B cell (primary cell): ENCODE measurements around the gene SP3. TPM values are rescaled to one million over a fixed set of nuclear protein-coding genes. Genes with fewer than 3 reads are reported as not detected.

Experiments
- ATAC-seq: fragments of 200-7000 bp; cut with Tn5 transposase; one replicate; pipeline ENCODE4 v1.10.0; 2021; ENCODE audit warnings: low read depth, mild to moderate bottlenecking, moderate number of reproducible peaks, moderate library complexity
- CTCF ChIA-PET: fragments of 350-600 bp; sonication (Branson Sonifier 250); formaldehyde crosslinking; loops from one replicate; lab custom pipeline; 2021; ENCODE audit warnings: antibody characterized with exemption, inconsistent platforms; lab: Charles Lee
- POLR2A ChIA-PET: fragments of 350-600 bp; sonication (Branson Sonifier 250); formaldehyde crosslinking; loops from one replicate; lab custom pipeline; 2021; ENCODE audit warnings: antibody characterized with exemption; lab: Charles Lee
- DNase-seq: peaks from one replicate; pipeline ENCODE4 v3.0.0; 2013
- H2AFZ ChIP-seq: 2 replicates; pipeline ENCODE4 v1.6.1; 2012; ENCODE audit warnings: mild to moderate bottlenecking, low read depth, low read length; ENCODE audit not compliant: insufficient read depth, poor library complexity, severe bottlenecking
- H3K27ac ChIP-seq, 2 donors: 1 replicate in 1 of 2; 2 replicates in 1 of 2; pipeline ENCODE4 v1.5.1; 2012 to 2013; ENCODE audit warnings: low read length in 2 of 2, mild to moderate bottlenecking in 2 of 2, moderate library complexity in 1 of 2
- H3K27me3 ChIP-seq, 4 experiments: fragments of 200-600 bp in 1 of 4; sonication (generic) in 1 of 4; replicated peaks in 1 of 4; 1 replicate in 2 of 4; 2 replicates in 2 of 4; pipeline versions ENCODE4 v1.6.1 to v1.7.0; 2013 to 2016; ENCODE audit warnings: low read length in 3 of 4, mild to moderate bottlenecking in 2 of 4, mixed read lengths in 1 of 4, moderate library complexity in 1 of 4; ENCODE audit not compliant: insufficient read depth in 4 of 4, control insufficient read depth in 3 of 4; ENCODE audit errors: control extremely low read depth in 1 of 4
- H3K36me3 ChIP-seq, 2 experiments: replicated peaks in 1 of 2; 1 replicate in 1 of 2; 2 replicates in 1 of 2; pipeline versions ENCODE4 v1.6.1 to v1.7.1; 2013; ENCODE audit warnings: low read length in 1 of 2; ENCODE audit not compliant: insufficient read depth in 2 of 2, control insufficient read depth in 1 of 2; ENCODE audit errors: control extremely low read depth in 1 of 2, extremely low read depth in 1 of 2
- H3K4me1 ChIP-seq, 2 donors: fragments of 200-600 bp in 1 of 2; sonication (generic) in 1 of 2; 1 replicate in 1 of 2; 2 replicates in 1 of 2; pipeline versions ENCODE4 v1.5.1 to v1.6.1; 2013 to 2017; ENCODE audit warnings: low read length in 2 of 2; ENCODE audit not compliant: control insufficient read depth in 2 of 2, insufficient read depth in 2 of 2
- H3K4me2 ChIP-seq: replicated peaks from 2 replicates; pipeline ENCODE3; 2012; ENCODE audit warnings: mild to moderate bottlenecking, low read depth, low read length; ENCODE audit not compliant: poor library complexity, severe bottlenecking
- H3K4me3 ChIP-seq, 5 experiments: fragments of 200-600 bp in 1 of 5; sonication (generic) in 1 of 5; 1 replicate in 3 of 5; 2 replicates in 2 of 5; pipeline versions ENCODE4 v1.5.1 to v1.7.0; 2011 to 2016; ENCODE audit warnings: low read length in 4 of 5, mild to moderate bottlenecking in 4 of 5, low read depth in 2 of 5, control low read depth in 1 of 5, moderate library complexity in 1 of 5; ENCODE audit not compliant: insufficient read depth in 1 of 5; ENCODE audit errors: control extremely low read depth in 1 of 5, extremely low read depth in 1 of 5
- H3K79me2 ChIP-seq: fragments of 200-600 bp; sonication (generic); one replicate; pipeline ENCODE4 v1.6.0; 2016; ENCODE audit warnings: low read length; ENCODE audit not compliant: control insufficient read depth, insufficient read depth
- H3K9ac ChIP-seq: fragments of 200-600 bp; sonication (generic); 2 replicates; pipeline ENCODE4 v1.6.1; 2017; ENCODE audit warnings: mild to moderate bottlenecking, low read length, moderate library complexity
- H3K9me3 ChIP-seq, 3 donors: one replicate each; pipeline versions ENCODE4 v1.6.1 to v1.7.1; 2013; ENCODE audit warnings: low read length in 2 of 3; ENCODE audit not compliant: control insufficient read depth in 2 of 3, insufficient read depth in 1 of 3; ENCODE audit errors: control extremely low read depth in 1 of 3
- H4K20me1 ChIP-seq: 2 replicates; pipeline ENCODE4 v1.6.0; 2012; ENCODE audit warnings: mild to moderate bottlenecking, low read length; ENCODE audit not compliant: insufficient read depth, control insufficient read depth, poor library complexity, severe bottlenecking
- H3K27ac Mint-ChIP-seq: one replicate; pipeline ENCODE4 v1.8.0; 2021; ENCODE audit warnings: mixed read lengths
- H3K27me3 Mint-ChIP-seq: one replicate; pipeline ENCODE4 v1.8.0; 2021; ENCODE audit warnings: mixed read lengths
- H3K4me1 Mint-ChIP-seq: one replicate; pipeline ENCODE4 v1.8.0; 2021; ENCODE audit warnings: mixed read lengths
- H3K4me3 Mint-ChIP-seq: one replicate; pipeline ENCODE4 v1.8.0; 2021; ENCODE audit warnings: mixed read lengths
- H3K9me3 Mint-ChIP-seq: one replicate; pipeline ENCODE4 v1.8.0; 2022; ENCODE audit warnings: mixed read lengths; ENCODE audit not compliant: insufficient read depth
- EZH2 ChIP-seq: IDR thresholded peaks from 2 replicates; pipeline ENCODE4 v1.6.1; 2012; ENCODE audit warnings: borderline replicate concordance, low read depth, mild to moderate bottlenecking, moderate library complexity, low read length; ENCODE audit not compliant: insufficient read depth, poor library complexity, severe bottlenecking
- WGBS: methylation state at CpG from one replicate; pipeline ENCODE4 v1.1.5; 2013; ENCODE audit warnings: missing lambda C conversion rate; ENCODE audit not compliant: insufficient coverage; 5-methylcytosine and 5-hydroxymethylcytosine counted together
- intact Hi-C: fragments of 100-400 bp; cut with micrococcal nuclease; formaldehyde crosslinking; loops from one replicate; pipeline ENCODE4 v1.10.0; 2022
- polyA plus RNA-seq: library from polyadenylated mRNA; depleted of rRNA; stranded (reverse); fragments of >200 nt; gene quantifications from 2 replicates; pipeline ENCODE4 v1.2.3, GENCODE V29; 2012
- total RNA-seq, 2 donors: library from RNA; stranded (reverse); fragments of 120-200 nt in 1 of 2; gene quantifications; 1 replicate in 1 of 2; 2 replicates in 1 of 2; pipeline versions ENCODE4 v1.2.3 to v1.2.4, GENCODE V29; 2013 to 2022
- TF ChIP-seq, protein P1 (sequence below): fragments of 200-600 bp; IDR thresholded peaks from one replicate; pipeline ENCODE4 v1.8.0; 2022; ENCODE audit warnings: antibody characterized with exemption, mild to moderate bottlenecking

The SP3 gene
- total and polyA plus RNA-seq, 2 donors (not counting 1 experiment from before 2014, with no cell fraction given): 31.9 to 152 TPM

DNA sequence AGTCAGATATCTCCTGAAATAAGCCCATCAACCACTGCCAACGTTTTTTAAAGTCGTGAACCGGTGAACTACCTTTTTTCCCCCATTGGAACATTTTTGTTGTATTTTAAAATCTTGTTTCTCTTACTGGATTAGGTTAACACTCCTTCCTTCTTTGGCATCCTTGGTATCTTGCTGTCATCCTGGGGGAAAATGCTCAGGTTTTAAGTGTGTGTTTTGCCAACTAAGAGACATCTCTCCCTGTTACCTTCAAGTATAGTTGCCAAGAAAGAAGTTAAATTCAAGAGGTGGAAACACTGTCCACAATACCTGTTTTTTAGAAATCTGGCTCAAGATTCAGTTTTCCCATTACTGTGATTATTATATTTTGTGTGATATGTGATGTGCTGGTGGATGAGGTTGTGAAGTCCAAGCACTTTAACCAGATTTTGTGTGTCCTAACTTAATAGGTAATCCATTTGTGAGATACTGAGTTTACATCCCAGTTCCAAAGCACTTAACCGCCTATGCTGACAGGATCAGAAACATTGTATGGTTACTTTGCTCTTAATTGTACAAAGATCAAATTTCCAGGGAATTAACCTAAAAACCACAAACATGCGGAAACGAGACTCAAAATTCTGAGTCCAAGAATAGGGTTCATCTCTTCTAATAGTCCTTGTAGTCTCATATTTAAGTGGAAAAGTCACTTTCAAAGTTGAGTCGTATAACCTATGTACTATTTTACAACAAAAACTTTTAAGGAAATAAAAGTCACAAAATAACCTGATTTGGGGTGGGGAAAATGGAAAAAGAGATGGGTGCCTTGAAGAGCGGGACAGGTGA, 1.3 kb upstream of the SP3 start:
- Histone ChIP-seq H2AFZ (peak overlapping the region; percentile 81), H3K36me3 (peaks cover 2% of the 10 kb centered on the region in 2 experiments), H3K27me3 (no peaks in the 10 kb centered on the region), H3K9ac (peak overlapping the region; percentile 98), H3K4me3 (peak overlapping the region; percentile 84 to 98 (median 92)), H4K20me1 (no peaks in the 10 kb centered on the region), H3K79me2 (peaks cover 33% of the 10 kb centered on the region), H3K9me3 (no peaks in the 10 kb centered on the region), H3K4me1 (peaks cover 19 to 22% of the 10 kb centered on the region in 2 donors), H3K4me2 (peak overlapping the region; percentile 83), H3K27ac (peak overlapping the region; percentile 94 to 98)
- Mint-ChIP-seq H3K4me3 (peak overlapping the region; percentile 93), H3K9me3 (no peaks in the 10 kb centered on the region), H3K27me3 (no peaks in the 10 kb centered on the region), H3K4me1 (peaks cover 26% of the 10 kb centered on the region), H3K27ac (peak overlapping the region; percentile 95)
- CTCF ChIA-PET: interaction anchor here (0.6 kb wide), 1 partner anchor 19 kb away, joined by 4 read pairs; no protein-coding TSS in a partner anchor
- intact Hi-C loops: loop anchor here (10.0 kb wide), 2 partner anchors 628 to 1198 kb away; partner anchors contain the start of genes ATF2 and WIPF1
- ATAC-seq: no peak
- DNase-seq: no peak
- TF ChIP-seq, protein P1, sequence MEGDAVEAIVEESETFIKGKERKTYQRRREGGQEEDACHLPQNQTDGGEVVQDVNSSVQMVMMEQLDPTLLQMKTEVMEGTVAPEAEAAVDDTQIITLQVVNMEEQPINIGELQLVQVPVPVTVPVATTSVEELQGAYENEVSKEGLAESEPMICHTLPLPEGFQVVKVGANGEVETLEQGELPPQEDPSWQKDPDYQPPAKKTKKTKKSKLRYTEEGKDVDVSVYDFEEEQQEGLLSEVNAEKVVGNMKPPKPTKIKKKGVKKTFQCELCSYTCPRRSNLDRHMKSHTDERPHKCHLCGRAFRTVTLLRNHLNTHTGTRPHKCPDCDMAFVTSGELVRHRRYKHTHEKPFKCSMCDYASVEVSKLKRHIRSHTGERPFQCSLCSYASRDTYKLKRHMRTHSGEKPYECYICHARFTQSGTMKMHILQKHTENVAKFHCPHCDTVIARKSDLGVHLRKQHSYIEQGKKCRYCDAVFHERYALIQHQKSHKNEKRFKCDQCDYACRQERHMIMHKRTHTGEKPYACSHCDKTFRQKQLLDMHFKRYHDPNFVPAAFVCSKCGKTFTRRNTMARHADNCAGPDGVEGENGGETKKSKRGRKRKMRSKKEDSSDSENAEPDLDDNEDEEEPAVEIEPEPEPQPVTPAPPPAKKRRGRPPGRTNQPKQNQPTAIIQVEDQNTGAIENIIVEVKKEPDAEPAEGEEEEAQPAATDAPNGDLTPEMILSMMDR: no peak
- TF ChIP-seq EZH2: no peak
- POLR2A ChIA-PET: interaction anchor here (0.5 to 1.3 kb wide), 3 partner anchors 25 to 56 kb away, joined by 4 to 17 read pairs (median 6); no protein-coding TSS in a partner anchor
- WGBS: 100% methylated on average over 1 of the region's 8 CpGs
